ENCODE results near the gene CRABP2.

Gene CRABP2

DNA sequence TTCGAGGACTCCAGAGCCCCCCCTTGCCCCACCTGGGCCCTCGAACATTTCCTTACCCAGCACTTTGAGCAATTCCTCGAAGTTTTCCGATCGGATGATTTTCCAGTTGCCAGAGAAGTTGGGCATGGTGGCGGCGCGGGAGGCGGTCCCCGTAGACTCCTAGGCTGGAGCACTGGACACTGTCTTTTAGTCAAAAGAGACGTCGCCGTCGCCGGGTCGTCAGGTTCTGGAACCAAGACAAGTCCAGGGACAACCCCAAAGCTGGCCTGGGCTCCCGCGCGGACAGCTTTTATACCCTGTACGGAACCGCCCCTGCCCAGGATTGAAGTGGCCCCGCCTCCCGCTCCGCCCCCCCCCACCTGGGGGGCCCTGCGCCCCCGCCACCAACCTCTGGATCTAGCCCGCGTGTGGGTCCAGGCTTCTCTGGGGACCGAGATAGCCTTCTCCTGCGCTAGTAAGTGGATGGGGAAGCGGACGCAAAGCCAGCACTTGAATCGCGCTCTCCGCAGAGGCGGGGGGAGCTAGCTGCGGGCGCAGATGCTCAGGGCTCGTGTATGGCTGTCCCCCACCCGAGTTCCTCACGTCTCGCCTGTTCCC is at the start of gene CRABP2:
CRABP2 (minus strand) TSS at position 263 of the 597 bp plus-strand sequence; CDS start at position 126, 137 bp downstream.
- H3K4me1 ChIP-seq (ENCODE audit: insufficient read depth, low read length): peaks cover 47% of the 10 kb centered on the region
- peak within 1 kb of the TSS; percentile 78 for H3K27ac ChIP-seq (ENCODE audit: low read length)
- peak within 1 kb of the TSS; percentile 79 for H3K9ac ChIP-seq (ENCODE audit: low read depth, low read length)
- H3K36me3 ChIP-seq (ENCODE audit: insufficient read depth, low read depth, low read length): peaks cover 14% of the 10 kb centered on the region
- peak within 1 kb of the TSS; percentile 77 for H3K4me3 ChIP-seq (ENCODE audit: low read length)
- no peaks in the 10 kb centered on the region for H3K9me3 ChIP-seq (ENCODE audit: insufficient read depth, low read depth, low read length)
- peaks cover 34% of the 10 kb centered on the region for H3K27me3 ChIP-seq (ENCODE audit: insufficient read depth, low read length)

- H3K9ac ChIP-seq (ENCODE audit: low read depth, low read length): no peak overlapping the region
- H3K27me3 ChIP-seq (ENCODE audit: insufficient read depth, low read length): no peaks in the 10 kb centered on the region
- no peak overlapping the region for H3K27ac ChIP-seq (ENCODE audit: low read length)
- peaks cover 19% of the 10 kb centered on the region for H3K4me1 ChIP-seq (ENCODE audit: insufficient read depth, low read length)
- H3K4me3 ChIP-seq (ENCODE audit: low read length): no peak overlapping the region
- peaks cover 6% of the 10 kb centered on the region for H3K36me3 ChIP-seq (ENCODE audit: insufficient read depth, low read depth, low read length)
- no peaks in the 10 kb centered on the region for H3K9me3 ChIP-seq (ENCODE audit: insufficient read depth, low read depth, low read length)
Measured at GRCh38 chr1:156754219-156754618, 48.8 kb upstream of the CRABP2 start.

- peaks cover 31% of the 10 kb centered on the region for H3K4me1 ChIP-seq (ENCODE audit: insufficient read depth, low read length)
- H3K9ac ChIP-seq (ENCODE audit: low read depth, low read length): peak overlapping the region; percentile 95; the same call in 1 of the 2 replicates
- no peak overlapping the region for H3K27ac ChIP-seq (ENCODE audit: low read length)
- H3K27me3 ChIP-seq (ENCODE audit: insufficient read depth, low read length): no peaks in the 10 kb centered on the region
- H3K4me3 ChIP-seq (ENCODE audit: low read length): peak overlapping the region; percentile 82
- peaks cover 6% of the 10 kb centered on the region for H3K36me3 ChIP-seq (ENCODE audit: insufficient read depth, low read depth, low read length)
- no peaks in the 10 kb centered on the region for H3K9me3 ChIP-seq (ENCODE audit: insufficient read depth, low read depth, low read length)
Measured at GRCh38 chr1:156752843-156753482, 47.6 kb upstream of the CRABP2 start.

DNA sequence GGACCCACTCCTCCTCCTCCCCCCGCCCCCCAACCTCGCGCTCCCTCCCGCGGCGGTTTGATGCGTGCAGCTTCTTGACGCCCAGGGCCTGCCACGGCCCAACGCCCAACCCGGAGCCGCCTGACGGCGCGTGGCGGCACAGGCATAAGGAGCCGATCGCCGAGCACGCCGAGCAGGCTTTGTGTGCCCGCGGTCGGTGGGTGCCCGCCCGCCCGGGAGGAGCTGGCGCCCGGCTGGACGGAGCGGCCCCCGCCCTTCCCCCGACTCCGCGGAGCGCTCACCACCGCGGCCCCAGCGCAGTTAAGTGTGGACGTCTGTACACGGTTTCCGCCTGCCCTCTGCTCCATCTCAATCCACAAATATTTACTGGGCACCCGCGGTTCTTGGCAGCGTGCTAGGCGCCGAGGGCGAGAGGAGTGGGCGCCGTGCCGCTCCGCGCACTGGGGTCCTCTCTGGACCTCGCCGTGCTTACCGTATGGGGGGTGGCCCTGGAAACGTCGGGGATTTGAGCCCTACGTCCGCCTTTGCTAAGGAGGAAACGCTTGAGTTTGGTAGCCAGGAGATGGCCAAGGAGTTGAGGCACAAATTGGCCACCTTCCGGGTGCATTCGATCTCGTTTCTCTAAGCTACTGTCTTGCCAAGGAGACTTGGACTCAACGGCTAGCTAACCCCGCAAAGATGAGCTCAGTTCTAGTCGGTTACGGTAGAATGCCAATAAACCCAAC is 46.5 kb upstream of the CRABP2 start:
- Histone ChIP-seq H3K27ac (ENCODE audit: low read length) (peak overlapping the region; percentile 95), H3K9ac (ENCODE audit: low read depth, low read length) (peak overlapping the region; percentile 95), H3K27me3 (ENCODE audit: insufficient read depth, low read length) (no peaks in the 10 kb centered on the region), H3K4me3 (ENCODE audit: low read length) (peak overlapping the region; percentile 82), H3K4me1 (ENCODE audit: insufficient read depth, low read length) (peaks cover 37% of the 10 kb centered on the region), H3K9me3 (ENCODE audit: insufficient read depth, low read depth, low read length) (no peaks in the 10 kb centered on the region), H3K36me3 (ENCODE audit: insufficient read depth, low read depth, low read length) (peaks cover 6% of the 10 kb centered on the region)

DNA sequence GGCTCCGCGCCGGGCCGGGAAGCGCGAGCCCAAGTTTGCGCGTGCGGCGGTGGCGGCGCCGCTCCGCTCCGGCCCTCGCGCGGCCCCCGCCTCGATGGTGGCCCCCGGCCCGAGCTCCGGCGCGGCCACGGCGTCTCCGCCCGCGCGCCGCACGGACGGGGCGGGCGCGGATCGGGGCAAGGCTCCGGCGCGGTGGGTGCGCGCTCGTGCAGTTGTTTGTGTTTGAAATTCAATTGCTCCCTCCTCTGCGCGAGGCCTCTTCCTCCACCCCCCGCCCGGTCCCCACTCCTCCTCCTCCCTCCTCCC is 46.0 kb upstream of the CRABP2 start, which contains the start of gene HDGF:
HDGF (minus strand) TSS at position 225 of the 306 bp plus-strand sequence. CDS start 246 bp downstream, outside the sequence.
- H3K4me3 ChIP-seq (ENCODE audit: low read length): peak within 1 kb of the TSS; percentile 82
- H3K9ac ChIP-seq (ENCODE audit: low read depth, low read length): peak within 1 kb of the TSS; percentile 99
- peak within 1 kb of the TSS; percentile 95 for H3K27ac ChIP-seq (ENCODE audit: low read length)
- peaks cover 37% of the 10 kb centered on the region for H3K4me1 ChIP-seq (ENCODE audit: insufficient read depth, low read length)
- H3K36me3 ChIP-seq (ENCODE audit: insufficient read depth, low read depth, low read length): peaks cover 6% of the 10 kb centered on the region
- H3K9me3 ChIP-seq (ENCODE audit: insufficient read depth, low read depth, low read length): no peaks in the 10 kb centered on the region
- H3K27me3 ChIP-seq (ENCODE audit: insufficient read depth, low read length): no peaks in the 10 kb centered on the region

DNA sequence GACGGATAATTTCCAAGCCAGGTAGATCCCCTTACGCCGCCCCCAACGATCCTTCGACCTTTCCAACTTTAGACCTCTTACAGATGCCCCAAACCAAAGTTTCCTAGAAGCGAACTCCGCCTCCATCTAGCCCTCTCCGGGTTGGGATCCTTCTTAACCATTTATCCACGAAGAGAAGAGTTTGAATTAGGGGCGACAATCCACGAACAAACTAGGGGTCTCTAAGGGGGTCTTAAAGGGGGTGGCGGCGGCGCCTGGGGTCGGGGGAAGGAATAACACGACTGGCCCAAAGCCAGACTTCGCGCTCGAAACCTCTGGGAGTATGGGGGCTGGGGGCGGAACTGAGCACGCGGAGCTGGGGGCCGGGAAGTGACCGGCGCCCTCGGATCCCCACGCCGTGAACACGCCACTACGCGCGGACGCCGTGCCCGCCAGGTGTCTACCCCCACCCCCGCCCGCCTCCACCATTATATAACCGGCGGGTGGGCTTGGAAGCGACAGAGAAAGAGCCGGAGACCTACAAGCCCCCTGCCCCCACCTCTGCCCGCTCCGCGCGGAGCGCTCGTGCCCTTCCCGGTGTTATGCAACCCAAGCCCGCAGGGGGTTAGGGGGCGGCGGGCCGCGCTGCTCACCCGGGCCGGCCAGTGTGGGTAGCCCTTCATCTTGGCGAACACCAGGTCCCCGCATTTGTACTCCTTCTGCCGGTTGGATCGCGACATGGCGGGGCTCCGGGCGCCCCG is 45.5 kb upstream of the CRABP2 start:
- Histone ChIP-seq H3K27me3 (ENCODE audit: insufficient read depth, low read length) (no peaks in the 10 kb centered on the region), H3K4me1 (ENCODE audit: insufficient read depth, low read length) (peaks cover 42% of the 10 kb centered on the region), H3K9me3 (ENCODE audit: insufficient read depth, low read depth, low read length) (no peaks in the 10 kb centered on the region), H3K9ac (ENCODE audit: low read depth, low read length) (peak overlapping the region; percentile 99; the same call in 1 of the 2 replicates), H3K36me3 (ENCODE audit: insufficient read depth, low read depth, low read length) (peaks cover 6% of the 10 kb centered on the region), H3K27ac (ENCODE audit: low read length) (peak overlapping the region; percentile 44), H3K4me3 (ENCODE audit: low read length) (peak overlapping the region; percentile 82)

GRCh38 chr1:156750191-156750672 is 44.8 kb upstream of the CRABP2 start:
- H3K9me3 ChIP-seq (ENCODE audit: insufficient read depth, low read depth, low read length): no peaks in the 10 kb centered on the region
- H3K27me3 ChIP-seq (ENCODE audit: insufficient read depth, low read length): no peaks in the 10 kb centered on the region
- peaks cover 10% of the 10 kb centered on the region for H3K36me3 ChIP-seq (ENCODE audit: insufficient read depth, low read depth, low read length)
- H3K9ac ChIP-seq (ENCODE audit: low read depth, low read length): peak overlapping the region; percentile 99; the same call in 1 of the 2 replicates
- H3K4me3 ChIP-seq (ENCODE audit: low read length): peak overlapping the region; percentile 82
- H3K4me1 ChIP-seq (ENCODE audit: insufficient read depth, low read length): peaks cover 47% of the 10 kb centered on the region
- H3K27ac ChIP-seq (ENCODE audit: low read length): peak overlapping the region; percentile 44

GRCh38 chr1:156749419-156750118 is 44.2 kb upstream of the CRABP2 start:
- Histone ChIP-seq H3K4me1 (ENCODE audit: insufficient read depth, low read length) (peaks cover 47% of the 10 kb centered on the region), H3K27ac (ENCODE audit: low read length) (peak overlapping the region; percentile 44), H3K36me3 (ENCODE audit: insufficient read depth, low read depth, low read length) (peaks cover 16% of the 10 kb centered on the region), H3K9ac (ENCODE audit: low read depth, low read length) (peak overlapping the region; percentile 99; the same call in 1 of the 2 replicates), H3K27me3 (ENCODE audit: insufficient read depth, low read length) (no peaks in the 10 kb centered on the region), H3K9me3 (ENCODE audit: insufficient read depth, low read depth, low read length) (no peaks in the 10 kb centered on the region), H3K4me3 (ENCODE audit: low read length) (peak overlapping the region; percentile 82)

DNA sequence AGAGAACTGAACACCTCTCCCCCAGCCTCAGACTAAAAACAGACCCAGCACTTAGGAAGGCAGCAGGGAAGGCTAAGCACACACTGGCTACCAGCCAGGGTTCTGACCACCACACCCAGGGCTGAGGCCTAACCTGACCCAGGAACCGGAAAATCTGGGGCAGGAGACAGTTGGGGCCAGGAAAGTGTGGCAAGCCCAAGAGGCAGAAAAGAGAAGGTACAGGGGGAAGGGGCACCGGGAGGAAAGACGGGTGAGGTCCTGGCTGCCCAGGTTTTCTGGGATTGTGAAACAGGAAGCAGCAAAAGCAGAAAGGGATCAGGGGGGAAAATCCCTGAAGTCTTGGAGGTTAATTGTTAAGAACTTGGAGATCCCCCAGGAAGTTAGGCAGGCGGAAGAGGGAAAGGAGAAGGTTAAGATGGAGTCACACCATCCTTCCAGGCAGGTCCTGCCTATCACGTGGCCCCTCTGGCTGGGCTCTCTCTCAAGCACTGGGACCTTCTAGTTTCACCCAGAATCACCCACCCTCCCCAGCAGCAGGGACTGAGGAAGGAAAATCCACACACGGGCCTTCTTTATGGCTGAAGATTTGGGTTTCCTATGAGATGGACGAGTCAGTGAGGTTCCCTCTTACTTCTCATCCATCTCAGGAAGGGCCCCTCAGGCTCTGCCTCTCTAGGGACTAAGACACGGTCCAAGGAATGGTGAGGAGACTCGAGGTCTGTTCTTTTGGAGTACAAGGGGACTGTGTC is 43.5 kb upstream of the CRABP2 start:
- Histone ChIP-seq H3K36me3 (ENCODE audit: insufficient read depth, low read depth, low read length) (peaks cover 21% of the 10 kb centered on the region), H3K9me3 (ENCODE audit: insufficient read depth, low read depth, low read length) (no peaks in the 10 kb centered on the region), H3K27me3 (ENCODE audit: insufficient read depth, low read length) (no peaks in the 10 kb centered on the region), H3K4me1 (ENCODE audit: insufficient read depth, low read length) (peaks cover 47% of the 10 kb centered on the region), H3K4me3 (ENCODE audit: low read length) (peak overlapping the region; percentile 82), H3K9ac (ENCODE audit: low read depth, low read length) (peak overlapping the region; percentile 99; the same call in 1 of the 2 replicates), H3K27ac (ENCODE audit: low read length) (peak overlapping the region; percentile 58)
